Inflammatory macrophage treated with lipopolysaccharide for 4 hours (primary cell): ENCODE data around the gene CNIH4.
"Not testable (repeated sequence)": the region's sequence is repeated elsewhere in the genome, so short reads cannot be mapped to it uniquely, and the experiment has no call there.

Source experiments
- DNase-seq: peaks from one replicate; pipeline ENCODE4 v3.0.0-alpha.2; 2020

Gene CNIH4

DNA sequence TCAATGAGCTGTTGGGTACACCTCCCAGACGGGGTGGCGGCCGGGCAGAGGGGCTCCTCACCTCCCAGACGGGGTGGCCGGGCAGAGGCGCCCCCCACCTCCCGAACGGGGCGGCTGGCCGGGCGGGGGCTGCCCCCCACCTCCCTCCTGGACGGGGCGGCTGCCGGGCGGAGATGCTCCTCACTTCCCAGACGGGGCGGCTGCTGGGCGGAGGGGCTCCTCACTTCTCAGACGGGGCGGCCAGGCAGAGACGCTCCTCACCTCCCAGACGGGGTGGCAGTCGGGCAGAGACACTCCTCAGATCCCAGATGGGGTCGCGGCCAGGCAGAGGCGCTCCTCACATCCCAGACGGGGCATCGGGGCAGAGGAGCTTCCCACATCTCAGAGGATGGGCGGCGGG, 7.0 kb upstream of the CNIH4 start:
- DNase-seq = not testable (repeated sequence)

DNA sequence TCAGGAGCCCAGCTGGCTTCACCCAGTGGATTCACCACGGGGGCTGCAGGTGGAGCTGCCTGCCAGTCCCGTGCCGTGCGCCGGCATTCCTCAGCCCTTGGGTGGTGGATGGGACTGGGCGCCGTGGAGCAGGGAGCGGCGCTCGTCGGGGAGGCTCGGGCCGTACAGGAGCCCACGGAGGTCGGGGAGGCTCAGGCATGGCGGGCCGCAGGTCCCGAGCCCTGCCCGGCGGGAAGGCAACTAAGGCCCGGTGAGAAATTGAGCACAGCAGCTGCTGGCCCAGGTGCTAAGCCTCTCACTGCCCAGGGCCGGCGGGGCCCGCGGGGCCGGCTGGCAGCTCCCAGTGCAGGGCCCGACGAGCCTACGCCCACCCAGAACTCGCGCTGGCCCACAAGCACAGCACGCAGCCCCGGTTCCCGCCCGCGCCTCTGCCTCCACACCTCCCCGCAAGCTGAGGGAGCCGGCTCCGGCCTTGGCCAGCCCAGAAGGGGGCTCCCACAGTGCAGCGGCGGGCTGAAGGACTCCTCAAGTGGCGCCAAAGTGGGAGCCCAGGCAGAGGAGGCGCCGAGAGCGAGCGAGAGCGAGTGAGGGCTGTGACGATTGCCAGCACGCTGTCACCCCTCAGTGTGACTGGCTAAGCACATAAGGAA, 4.1 kb upstream of the CNIH4 start:
- not testable (repeated sequence) for DNase-seq

DNA sequence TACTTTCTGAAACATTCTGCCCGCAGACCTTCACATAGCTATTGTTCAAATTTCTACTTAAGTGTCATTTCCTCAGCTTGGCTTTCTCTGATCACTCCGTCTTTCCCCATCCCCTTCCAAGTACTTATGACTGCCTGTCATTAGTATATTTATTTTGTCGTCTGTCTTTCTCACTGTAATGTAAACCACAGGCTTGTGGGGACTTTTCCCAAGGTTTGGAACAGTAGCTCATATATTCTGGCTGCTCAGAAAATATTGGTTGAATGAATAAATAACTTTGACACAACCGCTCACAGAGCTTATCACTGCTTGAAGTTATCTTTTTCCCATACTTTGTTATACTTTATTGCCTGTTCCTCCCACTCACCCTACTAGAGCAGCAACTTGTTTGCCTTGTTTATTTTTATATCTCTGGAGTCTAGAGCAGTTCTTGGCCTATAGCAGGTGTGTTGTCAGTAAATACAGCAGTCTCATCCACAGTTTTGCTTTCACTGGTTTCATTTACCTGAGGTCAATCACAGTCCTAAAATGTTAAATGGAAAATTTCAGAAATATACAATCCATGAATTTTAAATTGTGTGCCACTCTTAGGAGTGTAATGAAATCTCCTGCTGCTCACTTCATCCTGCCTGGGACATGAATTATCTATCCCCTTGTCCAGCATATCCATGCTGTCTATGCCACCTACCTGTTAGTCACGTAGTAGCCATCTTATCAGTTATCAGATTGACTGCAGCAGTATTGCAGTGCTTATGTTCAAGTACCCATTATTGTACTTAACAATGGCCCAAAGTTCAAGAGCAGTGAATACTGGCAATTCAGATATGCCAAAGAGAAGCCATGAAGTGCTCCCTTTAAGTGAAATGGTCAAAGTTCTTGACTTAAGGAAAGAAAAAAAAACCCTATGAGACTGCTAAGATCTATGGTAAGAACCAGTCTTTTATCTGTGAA, 2.4 kb upstream of the CNIH4 start:
- DNase-seq = no peak

DNA sequence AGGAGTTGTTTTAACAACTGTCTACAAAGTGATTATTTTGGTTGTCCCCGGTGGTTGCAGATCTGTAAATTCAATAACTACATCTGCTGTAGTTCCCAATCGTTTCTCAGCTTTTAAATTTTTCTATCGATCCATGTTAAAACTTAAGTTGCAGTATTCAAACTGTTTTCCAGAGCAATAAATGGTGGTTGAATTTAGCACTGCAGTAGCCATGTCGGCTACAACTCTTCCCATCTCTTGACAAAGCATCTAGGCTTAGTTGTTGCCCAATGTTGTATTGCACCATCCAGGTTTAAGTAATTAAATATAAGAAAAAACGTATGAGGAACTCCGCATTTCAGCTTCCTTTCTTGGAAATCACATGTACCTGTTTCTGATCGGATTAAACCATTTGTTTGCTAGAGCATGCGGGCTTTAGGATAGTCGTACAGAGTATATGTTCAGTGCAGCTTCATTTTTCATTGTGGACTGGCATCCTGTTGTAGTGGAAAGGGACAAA, 996 bp downstream of the CNIH4 start:
- DNase-seq = peak; percentile 90

DNA sequence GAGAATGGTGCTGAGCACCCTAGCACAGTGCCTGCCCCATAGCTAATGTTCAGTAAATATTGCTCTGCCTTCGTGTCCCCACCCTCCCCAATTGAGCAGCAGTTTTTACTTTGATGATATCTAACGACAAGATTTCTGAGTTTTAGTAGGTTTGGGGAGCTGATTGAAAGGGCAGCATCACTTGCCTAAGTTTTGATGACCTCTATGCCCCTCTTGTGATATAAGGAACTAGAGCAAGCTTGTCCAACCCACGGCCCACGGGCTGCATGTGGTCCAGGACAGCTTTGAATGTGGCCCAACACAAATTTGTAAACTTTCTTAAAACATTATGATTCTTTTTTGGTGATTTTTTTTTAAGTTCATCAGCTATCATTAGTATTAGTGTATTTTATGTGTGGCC, 1.6 kb downstream of the CNIH4 start:
- DNase-seq = peak; percentile 68

DNA sequence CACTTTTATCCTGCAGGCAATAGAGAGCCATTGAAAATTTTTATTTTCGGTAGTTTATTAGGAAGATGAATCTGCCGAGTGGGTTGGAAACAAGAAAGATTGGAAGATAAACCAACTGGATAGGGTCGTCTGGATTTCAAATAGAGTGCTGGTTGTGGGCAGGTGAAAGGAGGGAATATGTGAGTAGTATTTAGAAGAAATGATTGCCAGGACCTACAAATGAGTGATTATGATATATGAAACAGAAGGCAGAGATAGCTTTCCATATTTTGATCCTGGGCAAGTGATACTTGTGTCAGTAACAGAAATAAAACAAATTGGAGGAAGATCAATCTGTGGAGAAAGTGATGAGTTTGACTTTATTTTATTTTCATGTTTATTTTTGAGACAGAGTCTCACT, 2.5 kb downstream of the CNIH4 start:
- DNase-seq = no peak

DNA sequence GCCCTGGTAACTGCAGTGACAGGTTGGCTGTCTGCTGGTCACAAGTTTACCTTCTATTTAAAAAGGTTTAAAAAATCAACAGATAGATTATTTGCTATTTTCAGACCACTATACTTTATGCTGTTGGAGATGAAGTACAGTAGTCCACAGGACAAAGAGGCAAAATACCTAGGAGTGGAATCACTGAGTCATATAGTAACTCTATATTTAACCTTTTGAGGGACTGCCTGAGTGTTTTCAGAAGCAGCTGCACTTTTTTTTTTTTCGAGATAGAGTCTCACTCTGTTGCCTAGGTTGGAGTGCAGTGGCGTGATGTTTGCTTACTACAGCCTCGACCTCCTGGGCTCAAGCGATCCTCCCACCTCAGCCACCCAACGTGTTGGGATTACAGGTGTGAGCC, 11.7 kb downstream of the CNIH4 start:
- no peak for DNase-seq

DNA sequence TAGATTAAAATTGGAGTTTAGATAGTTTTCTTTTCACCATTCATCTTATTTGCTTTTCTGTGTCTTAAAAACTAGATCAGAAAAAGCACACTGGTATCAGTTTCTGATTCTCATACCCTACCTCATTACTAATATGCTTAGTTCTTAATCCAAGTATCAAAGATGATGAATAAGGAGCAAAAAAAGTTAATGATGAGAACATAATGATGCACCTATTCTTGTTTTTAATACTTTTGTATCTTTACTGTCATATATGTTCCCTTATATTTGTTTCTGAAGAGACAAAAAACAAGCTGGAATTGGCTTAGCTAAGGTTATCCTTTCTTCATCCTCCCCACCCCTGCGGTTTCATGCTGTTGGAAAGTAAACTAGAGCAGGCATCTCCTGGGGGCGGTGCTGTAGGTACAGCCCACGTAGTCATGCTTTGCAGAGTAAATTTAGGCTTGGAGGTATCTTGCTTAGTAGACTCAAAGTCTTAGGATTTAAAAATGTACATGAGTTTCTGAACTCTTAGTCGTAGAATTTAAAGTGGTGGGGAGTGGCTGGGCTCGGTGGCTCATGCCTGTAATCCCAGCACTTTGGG, 16.4 kb downstream of the CNIH4 start:
- no peak for DNase-seq

DNA sequence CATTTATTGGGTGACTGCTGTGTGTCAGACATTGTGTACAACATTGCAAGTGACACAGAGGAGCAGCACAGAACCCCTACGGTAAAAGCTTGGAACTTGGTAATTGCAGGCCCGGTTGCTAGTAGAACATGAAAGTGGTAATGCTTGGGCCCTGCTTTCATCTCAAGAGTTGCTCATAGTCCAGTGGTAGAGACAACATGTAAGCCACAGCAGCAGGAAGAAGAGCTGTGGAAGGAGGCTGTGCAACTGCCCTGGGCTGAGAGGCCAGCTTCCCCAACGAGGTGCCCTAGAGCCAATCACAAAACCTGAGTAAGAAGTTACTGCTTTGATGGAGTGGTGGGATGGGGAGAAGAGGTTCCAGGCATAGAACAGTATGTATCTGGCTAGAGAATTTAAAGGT, 18.4 kb downstream of the CNIH4 start:
- no peak for DNase-seq

DNA sequence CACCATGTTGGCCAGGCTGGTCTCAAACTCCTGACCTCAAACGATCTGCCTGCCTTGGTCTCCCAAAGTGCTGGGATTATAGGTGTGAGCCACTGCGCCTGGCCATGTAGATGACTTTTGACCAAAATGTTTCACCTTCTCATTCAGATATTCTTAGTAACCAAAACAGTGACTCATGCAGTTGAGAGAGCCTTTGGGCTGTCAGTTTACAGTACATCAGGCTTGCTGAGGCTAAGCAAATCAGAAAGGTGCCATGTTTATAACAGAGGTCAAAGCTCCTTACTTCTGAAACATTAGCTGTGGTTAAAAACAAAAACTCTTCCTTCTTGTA, 21.0 kb downstream of the CNIH4 start:
- peak; percentile 19 for DNase-seq

DNA sequence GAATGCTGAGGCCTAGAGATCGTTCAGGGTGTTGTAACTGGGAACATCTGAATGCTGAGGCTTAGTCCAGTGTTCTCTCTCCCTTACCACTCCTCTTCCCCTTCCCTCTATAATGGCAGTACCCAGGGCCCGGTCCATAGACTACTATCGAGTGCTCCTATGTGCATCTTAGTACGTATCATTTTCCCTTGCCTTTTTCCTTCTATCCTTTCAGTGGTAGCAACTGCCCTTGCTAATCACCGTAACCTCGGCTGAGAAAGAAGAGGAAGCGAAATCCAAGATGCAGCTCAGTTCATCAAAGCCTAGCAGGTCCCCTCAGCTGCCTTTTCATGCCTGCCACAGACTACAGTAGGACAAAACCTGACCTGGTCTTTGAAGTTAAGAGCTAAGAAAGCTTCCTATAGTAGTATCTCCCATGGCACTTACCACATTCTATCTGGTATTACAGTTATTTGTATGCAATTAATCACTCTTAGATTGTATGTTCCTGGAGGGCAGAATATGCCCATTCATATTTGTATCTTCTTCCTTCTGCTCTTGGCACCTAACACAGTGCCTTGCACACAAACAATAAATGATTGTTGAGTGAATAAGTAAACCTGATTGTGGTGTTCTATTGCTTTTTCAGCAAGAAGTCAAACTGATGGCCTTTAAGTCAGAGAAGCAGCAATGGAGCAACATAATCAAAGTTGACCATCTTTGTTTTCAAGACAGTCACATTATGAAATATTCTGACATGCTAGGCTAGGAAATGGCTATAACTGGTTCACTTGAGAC, 22.4 kb downstream of the CNIH4 start:
- peak; percentile 40 for DNase-seq

DNA sequence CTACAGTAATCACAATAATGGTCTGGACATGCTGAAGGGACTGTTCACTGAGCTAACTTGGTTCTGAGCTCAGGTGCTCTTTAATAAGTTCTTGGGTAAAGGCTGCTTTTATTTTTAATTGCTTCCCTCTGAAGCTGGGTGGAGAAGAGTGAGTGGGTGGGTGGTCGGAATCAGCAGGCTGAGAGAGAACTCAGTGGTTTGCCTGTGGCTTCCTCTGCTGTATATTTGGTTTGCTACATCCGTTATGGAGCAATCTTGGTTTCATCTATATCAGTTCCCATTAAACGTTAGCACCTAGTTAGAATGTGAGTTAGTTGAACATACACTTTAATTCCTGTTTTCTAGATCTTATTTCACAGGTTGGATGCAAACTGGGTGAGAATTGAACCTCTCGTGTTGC, 23.3 kb downstream of the CNIH4 start:
- DNase-seq = peak; percentile 84

DNA sequence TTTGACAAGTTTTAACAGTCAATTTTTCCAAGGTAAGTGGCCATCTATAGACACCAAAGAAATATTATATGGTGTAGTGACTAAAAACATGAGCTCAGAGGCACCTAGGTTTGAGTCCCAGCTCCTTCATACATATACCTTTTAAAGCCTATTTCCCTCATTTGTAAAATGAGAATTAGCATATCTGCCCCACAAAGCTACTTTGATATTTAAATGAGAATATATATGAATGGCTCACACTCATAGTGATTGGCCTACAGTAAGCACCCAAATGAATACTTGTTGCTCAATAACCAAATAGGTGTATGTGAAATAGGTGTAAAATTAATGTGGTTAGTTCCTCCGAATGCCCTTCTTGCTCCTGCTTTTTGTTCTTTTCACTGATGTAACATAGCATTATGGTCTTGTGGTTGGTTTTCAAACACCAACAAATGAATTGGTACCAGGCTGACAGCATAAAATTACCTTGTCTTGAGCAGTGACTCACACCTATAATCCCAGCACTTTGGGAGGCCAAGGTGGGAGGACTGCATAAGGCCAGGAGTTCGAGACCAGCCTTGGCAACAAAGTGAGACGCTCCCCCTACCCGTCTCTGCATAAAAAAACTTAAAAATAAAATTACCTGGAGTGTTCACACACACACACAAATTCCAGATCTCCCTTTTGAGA, 25.3 kb downstream of the CNIH4 start:
- no peak for DNase-seq

DNA sequence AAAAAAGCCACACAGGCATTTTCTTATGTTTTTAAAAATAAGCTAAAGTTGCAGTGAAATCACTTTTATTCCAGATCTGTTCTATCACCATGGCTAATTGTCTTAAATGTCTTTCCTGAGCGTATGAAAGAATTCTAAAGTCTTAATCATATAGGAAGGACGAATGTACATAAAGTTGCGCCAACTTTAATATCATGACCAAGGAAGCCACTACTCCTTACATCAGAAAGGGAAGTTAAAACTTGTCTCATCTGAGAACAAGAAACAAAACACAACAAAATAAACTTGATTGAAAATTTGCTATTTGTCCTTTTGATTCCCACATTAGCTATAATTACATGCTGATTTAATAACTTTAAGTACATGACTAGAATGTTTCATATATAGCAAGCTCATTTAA, 26.5 kb downstream of the CNIH4 start:
- DNase-seq = peak; percentile 50

DNA sequence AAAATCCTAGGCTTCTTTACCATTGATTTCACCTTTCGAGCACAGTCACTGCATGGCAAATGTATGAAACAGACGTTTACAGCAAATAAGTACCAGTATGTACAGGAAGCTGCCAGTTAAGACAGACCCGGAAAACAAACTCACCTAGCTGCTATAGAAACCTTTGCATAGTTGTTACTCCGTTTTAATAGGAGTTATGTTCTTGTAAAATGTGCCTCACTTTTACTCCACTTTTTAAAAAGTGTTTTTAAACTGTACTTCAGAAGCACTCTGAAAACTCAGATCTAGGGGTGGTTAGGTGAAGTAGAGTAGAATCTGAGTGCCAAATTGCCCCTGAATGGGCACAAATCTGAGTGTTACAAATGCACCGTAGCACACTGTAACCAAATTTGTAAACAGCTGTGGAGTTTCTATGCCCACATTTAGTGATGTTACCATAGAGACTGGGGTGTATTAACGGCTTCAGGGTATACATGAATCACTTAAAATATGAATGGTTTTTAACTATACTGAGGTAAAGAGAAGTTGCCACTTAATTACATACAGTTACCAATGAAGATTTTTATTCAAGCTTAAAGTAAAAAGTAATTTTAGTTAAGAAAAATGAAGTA, 30.7 kb downstream of the CNIH4 start:
- no peak for DNase-seq

DNA sequence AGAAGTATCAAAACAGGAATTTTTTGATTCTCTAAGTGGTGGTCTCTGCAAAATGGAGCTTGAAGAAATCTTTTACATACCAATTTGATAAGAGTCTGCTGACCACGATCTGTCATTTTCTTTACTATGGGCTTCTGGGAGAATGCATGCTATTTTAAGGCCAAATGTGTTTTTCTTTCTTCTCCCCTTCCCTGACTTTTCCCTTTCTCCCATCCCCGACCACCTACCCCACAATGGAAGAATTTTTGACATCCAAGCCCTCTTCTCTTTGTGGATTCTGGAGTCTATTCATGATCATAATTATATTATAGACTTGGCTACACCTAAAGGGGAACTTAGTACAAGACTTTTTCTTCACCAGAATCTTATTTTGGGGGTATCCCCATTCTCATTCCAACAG, 31.3 kb downstream of the CNIH4 start:
- no peak for DNase-seq

DNA sequence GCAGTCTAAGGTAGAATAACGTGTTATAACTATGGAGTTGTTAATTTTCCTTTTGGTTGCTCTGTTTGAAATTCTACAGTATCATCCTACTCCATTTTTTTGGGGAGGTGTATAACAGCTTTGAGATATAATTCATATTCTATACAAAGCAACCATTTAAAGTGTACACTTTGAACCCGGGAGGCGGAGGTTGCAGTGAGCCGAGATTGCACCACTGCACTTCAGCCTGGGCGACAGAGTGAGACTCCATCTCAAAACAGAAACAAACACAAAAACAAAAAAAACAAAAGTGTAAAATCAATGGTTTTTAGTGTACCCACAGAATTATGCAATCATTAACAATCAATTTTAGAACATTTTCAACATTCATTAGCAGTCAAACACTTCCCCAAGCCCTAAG, 33.8 kb downstream of the CNIH4 start:
- DNase-seq = no peak

DNA sequence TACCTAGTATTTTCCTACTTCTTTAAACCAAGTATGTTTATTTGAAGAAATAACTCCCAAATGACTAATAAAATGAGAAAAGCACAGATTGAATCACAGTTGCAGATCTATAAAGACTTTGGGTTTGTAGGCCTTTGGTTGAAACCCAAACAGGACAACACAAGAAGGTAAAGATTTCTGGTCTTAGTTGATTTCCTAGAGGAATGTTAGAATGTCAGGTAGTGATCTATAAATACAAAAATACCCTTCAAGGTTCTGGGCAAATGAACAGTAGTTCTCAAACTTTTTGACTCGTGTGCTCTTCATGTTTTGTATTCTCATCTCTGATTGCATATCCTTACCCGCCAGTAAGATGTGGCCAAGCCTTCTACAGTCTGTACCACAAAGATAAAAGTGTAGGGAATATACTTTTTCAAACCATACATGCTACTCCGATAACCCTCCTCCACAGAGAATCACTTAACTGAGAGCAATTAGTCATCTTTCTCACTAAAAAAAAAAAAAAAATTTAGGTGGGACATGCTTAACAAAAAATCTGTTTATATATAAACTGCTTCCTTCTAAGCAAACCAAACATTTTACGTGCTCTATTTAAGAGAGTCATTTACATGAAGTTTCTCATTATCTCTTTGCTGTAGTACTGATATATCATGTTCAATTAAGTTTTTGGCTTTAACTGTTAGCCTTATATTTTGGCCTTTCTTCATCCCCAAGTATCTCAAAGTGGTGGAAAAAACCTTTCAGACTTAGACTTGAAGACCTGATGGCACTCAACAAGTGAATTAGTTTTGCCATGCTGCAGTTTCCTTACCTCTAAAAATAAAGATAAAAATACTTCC, 36.0 kb downstream of the CNIH4 start:
- DNase-seq = no peak

DNA sequence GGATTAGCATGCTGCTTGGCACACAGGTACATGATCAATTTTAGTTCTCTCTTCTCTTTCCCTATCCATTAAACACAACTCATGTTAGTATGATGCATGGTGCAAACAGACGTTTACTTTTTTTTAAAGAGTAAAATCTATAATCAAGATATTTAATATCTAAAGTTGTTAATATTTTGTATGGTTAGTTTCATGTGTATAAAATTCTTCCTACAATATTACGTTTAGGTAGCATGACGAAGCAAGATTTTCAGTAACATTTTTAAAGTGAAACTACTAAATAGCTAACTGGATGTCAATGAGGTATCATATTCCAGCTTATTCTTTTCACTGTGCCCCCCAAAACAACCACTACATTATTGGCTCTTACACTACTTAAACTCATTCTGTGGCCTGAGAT, 36.6 kb downstream of the CNIH4 start:
- DNase-seq = no peak

DNA sequence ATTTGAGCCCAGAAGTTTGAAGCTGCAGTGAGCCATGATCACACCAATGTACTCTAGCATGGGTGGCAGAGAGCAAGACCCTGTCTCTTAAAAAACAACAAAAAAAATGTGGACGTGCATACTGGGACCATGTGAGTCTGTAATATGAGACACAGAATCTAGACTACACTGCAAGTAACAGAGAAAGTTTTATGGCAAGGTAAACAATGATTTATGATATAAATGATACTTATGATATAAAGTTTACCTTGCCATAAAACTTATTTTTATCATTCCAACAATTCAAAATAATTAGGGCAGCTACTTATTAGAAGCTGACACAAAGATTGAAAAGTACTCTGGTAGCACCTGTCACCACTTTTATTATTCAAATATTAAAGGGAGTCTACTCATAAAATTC, 43.2 kb downstream of the CNIH4 start:
- no peak for DNase-seq

DNA sequence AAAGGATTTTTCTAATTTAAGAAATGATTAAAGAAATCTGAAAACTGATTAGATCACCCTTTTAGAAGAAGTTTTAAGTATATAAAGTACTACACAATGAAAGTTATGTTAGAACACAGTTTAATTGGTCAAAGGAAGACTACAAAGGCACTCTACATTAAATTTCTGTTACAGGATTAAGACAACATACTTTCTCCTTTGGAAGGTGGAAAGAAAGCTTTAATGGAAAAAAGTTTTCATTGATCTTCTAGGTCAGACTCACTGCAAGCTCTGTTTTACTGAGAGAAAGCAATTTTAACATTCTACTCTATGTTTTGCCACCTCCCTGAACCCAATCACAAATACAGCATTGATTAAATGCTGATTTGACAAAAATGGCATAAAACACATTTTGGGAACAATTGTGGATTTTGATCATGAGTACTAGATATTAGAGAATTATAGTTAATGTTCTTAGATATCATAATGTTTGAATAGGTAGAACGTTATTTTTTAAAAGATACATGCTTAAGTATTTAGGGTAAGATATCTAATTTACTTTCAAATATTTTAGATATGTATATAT, 45.9 kb downstream of the CNIH4 start:
- DNase-seq = no peak
